T-helper 17 cell (primary cell): ENCODE measurements around the gene KIF1A. TPM values are rescaled to one million over a fixed set of nuclear protein-coding genes. Genes with fewer than 3 reads are reported as not detected.

ENCODE experiments used
- ATAC-seq: fragments of 150-1000 bp; cut with Tn5 transposase; 2 replicates; pipeline ENCODE4 v1.10.0; 2021; ENCODE audit warnings: mild to moderate bottlenecking, moderate library complexity
- DNase-seq, 3 donors: peaks; one replicate each; pipeline versions ENCODE4 v3.0.0 to v3.0.0-alpha.2; 2020 to 2021
- H3K9me3 ChIP-seq: one replicate; pipeline ENCODE4 v1.7.0; 2013; ENCODE audit warnings: low read length, mild to moderate bottlenecking; ENCODE audit not compliant: control insufficient read depth, poor library complexity, severe bottlenecking
- H3K27ac Mint-ChIP-seq: one replicate; pipeline ENCODE4 v1.8.0; 2022; ENCODE audit warnings: mild to moderate bottlenecking, moderate library complexity, mixed read lengths
- H3K27me3 Mint-ChIP-seq: one replicate; pipeline ENCODE4 v1.8.0; 2022; ENCODE audit warnings: mixed read lengths
- H3K36me3 Mint-ChIP-seq: one replicate; pipeline ENCODE4 v1.8.0; 2022; ENCODE audit warnings: low read depth, mixed read lengths
- H3K4me1 Mint-ChIP-seq: one replicate; pipeline ENCODE4 v1.8.0; 2022; ENCODE audit warnings: mild to moderate bottlenecking, mixed read lengths
- H3K4me3 Mint-ChIP-seq: one replicate; pipeline ENCODE4 v1.8.0; 2022; ENCODE audit warnings: mild to moderate bottlenecking, moderate library complexity, mixed read lengths
- total RNA-seq, 4 donors: library from RNA in 2 of 4; stranded (reverse) in 2 of 4; gene quantifications; one replicate each; pipeline ENCODE4 v1.2.3 and lab custom pipeline; 2022 to 2026

KIF1A gene
- total RNA-seq, 2 donors from 2014 or later, result 0.18 TPM; not detected in 1

DNA sequence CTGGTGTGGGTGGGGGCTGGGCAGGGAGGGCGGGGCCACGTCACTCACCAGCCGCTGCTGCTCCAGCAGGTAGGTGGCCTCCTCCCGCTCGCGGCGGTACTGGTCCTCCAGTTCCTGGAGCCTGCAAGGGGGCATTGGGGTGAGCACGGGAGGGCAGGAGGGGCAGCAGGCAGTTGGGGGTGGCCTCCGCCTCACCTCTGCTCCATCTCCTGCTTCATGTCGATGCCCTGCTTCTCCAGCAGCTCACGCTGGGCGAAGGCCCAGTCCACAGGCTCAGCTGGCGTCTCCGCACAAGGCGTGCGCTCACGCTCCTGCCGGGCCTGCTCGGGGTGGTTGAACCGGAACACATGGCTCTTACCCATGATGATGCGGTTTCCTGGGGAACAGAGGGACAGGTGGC lies 57.0 kb downstream of the KIF1A start:
- no peak overlapping the region for H3K27ac Mint-ChIP-seq
- no peaks in the 10 kb centered on the region for H3K27me3 Mint-ChIP-seq
- no peaks in the 10 kb centered on the region for H3K4me1 Mint-ChIP-seq
- ATAC-seq (no peak), DNase-seq (no peak)
- H3K4me3 Mint-ChIP-seq, result no peak overlapping the region
- H3K36me3 Mint-ChIP-seq, result no peaks in the 10 kb centered on the region
- H3K9me3 ChIP-seq, result no peaks in the 10 kb centered on the region

DNA sequence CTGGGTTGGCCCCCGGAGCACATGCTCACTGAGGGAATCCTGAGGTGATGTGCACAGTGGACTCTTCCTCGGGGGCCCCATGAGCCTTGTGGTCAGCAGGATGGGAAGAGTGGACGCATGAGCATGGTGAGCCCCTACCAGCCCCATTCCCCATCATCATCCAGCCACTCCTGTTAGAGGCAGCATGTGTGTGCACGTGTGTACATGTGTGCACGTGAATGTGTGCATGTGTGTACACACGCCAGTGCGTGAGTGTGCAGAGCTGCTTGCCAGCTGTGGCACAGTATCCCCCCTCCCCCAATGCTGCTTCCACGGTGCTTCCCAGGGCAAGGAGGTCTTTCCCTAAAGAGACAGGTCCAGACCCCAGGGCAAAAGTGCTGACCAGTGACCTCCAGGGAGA lies 57.8 kb downstream of the KIF1A start:
- DNase-seq (no peak), ATAC-seq (no peak)
- H3K27ac Mint-ChIP-seq, result no peak overlapping the region
- H3K9me3 ChIP-seq, result no peaks in the 10 kb centered on the region
- H3K27me3 Mint-ChIP-seq, result no peaks in the 10 kb centered on the region
- no peak overlapping the region for H3K4me3 Mint-ChIP-seq
- H3K36me3 Mint-ChIP-seq, result no peaks in the 10 kb centered on the region
- H3K4me1 Mint-ChIP-seq, result no peaks in the 10 kb centered on the region

DNA sequence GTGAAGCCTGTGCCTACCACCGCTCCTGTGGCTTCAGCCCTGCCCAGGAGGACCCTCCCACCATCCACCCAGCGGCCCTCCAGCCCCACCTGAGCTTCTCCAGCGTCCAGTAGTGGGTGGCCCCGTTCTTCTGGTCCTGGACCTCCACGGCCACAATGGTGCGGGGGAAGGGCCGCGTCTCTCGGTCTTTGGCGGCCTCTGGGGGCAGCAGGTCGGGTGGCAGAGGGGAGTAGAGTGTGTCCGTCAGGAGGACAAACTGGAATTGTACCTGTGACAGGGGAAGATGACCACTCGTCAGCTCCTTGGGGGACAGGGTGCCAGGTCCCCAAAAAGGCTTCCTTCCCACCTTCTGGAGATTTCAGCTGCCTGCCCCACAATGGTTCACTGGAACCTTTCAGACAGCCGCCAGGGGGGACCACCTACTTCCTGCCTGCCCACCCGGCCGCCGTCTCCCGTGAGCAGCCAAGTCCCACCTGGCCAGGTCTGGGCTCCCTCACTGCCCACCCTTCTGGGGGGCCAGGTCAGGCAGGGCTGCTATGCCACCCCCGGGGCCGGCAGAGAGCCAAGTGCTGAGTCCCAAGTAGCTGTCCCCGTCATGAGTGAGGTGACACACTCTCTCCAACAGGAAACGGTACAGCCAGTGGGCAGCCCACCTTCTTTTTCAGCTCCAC lies 59.3 kb downstream of the KIF1A start:
- Mint-ChIP-seq H3K27ac (no peak overlapping the region), H3K4me3 (no peak overlapping the region), H3K4me1 (no peaks in the 10 kb centered on the region), H3K27me3 (no peaks in the 10 kb centered on the region), H3K36me3 (no peaks in the 10 kb centered on the region)
- no peak for ATAC-seq
- no peak for DNase-seq
- H3K9me3 ChIP-seq, result no peaks in the 10 kb centered on the region

DNA sequence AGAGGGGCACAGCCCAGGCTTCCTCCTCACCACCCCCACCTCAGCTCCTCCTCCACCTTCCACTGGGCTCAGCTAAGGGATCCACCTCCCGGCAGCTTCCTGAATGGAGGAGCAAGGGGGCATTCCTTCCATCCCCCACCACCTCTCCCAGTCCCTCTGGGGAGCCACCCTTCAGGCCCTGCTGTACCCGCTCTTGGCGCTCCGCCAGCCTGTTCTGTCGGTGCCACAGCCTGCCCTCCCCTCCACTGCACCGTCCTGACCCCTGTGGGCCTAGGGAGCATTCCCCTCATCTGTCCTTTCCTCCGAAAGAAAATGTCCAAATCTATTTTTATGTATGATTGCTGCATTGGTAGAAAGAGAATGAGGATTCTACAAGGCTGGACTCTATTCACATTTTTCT lies 59.9 kb downstream of the KIF1A start:
- Mint-ChIP-seq H3K4me1 (no peaks in the 10 kb centered on the region), H3K27me3 (no peaks in the 10 kb centered on the region), H3K36me3 (no peaks in the 10 kb centered on the region), H3K27ac (no peak overlapping the region), H3K4me3 (no peak overlapping the region)
- DNase-seq (no peak), ATAC-seq (no peak)
- H3K9me3 ChIP-seq, result no peaks in the 10 kb centered on the region

DNA sequence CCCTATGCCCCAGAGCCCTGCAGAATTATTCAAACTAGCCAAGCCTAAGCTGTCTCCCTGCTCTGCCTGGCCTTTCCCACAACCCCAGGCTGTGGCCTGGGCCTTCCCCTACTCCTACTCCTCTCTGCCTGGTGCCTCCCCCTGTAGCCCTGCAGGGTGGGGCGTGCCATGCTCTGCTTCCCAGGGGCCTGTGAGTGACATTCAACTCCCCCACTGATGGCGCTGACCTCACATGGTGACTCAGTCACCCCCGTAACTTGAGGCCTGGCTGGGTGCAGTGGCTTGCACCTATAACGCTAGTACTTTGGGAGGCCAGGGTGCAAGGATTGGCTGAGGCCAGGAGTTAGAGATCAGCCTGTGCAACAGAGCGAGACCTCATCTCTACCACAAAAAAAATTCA lies 60.6 kb downstream of the KIF1A start:
- no peak overlapping the region for H3K27ac Mint-ChIP-seq
- H3K27me3 Mint-ChIP-seq, result no peaks in the 10 kb centered on the region
- ATAC-seq, result no peak
- no peaks in the 10 kb centered on the region for H3K9me3 ChIP-seq
- H3K4me3 Mint-ChIP-seq, result no peak overlapping the region
- no peak for DNase-seq
- H3K4me1 Mint-ChIP-seq, result no peaks in the 10 kb centered on the region
- H3K36me3 Mint-ChIP-seq, result no peaks in the 10 kb centered on the region

DNA sequence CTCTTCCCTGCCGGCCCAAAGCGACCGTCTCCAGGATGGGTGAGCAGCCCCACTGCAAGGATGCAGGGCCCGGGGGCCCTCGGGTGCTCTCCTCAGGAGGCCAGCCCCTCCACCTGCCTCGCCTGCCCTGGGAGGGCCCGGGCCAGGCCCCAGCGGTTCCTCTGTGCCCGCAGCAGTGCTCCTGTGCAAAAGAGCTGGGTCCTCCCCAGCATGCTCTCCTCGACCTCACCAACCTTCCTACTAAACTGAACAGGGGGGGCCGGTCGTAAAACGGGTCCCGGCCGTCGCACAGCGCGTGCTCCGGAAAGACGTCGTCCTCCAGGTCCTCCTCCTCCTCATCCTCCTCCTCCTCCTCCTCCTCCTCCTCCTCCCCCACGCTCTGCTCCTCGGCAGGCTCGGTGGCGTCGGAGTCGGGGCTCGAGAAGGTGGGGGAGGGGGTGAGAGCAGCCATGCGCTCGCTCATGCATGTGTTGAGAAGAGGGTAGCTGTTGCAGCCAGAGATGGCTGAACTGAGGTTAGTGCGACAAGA lies 62.9 kb downstream of the KIF1A start:
- ATAC-seq, result no peak
- Mint-ChIP-seq H3K36me3 (no peaks in the 10 kb centered on the region), H3K27me3 (no peaks in the 10 kb centered on the region), H3K27ac (no peak overlapping the region), H3K4me3 (no peak overlapping the region), H3K4me1 (no peaks in the 10 kb centered on the region)
- no peaks in the 10 kb centered on the region for H3K9me3 ChIP-seq
- no peak for DNase-seq

DNA sequence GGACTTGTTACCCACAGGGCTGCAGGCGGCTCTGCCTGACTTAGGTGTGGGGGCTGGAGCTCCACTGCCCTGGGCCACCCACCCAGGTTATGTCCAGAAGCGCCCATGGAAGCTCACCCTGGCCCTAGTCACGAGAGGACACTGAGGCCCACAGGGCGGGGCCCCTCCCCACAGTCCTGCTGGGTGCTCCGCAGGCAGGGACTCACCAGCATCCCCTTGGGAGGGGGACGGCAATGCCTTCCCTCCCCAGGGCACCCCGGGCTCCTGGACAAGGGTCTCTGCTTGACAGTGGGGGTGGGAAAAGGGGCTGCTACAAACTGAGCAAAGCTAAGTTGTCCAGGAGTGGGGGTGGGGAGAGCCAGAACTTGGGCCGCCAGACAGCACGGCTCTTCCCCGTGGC lies 67.8 kb downstream of the KIF1A start:
- H3K4me1 Mint-ChIP-seq, result no peaks in the 10 kb centered on the region
- H3K36me3 Mint-ChIP-seq, result no peaks in the 10 kb centered on the region
- DNase-seq, result no peak
- no peak overlapping the region for H3K4me3 Mint-ChIP-seq
- H3K9me3 ChIP-seq, result no peaks in the 10 kb centered on the region
- peaks cover 10% of the 10 kb centered on the region for H3K27me3 Mint-ChIP-seq
- no peak for ATAC-seq
- H3K27ac Mint-ChIP-seq, result no peak overlapping the region

DNA sequence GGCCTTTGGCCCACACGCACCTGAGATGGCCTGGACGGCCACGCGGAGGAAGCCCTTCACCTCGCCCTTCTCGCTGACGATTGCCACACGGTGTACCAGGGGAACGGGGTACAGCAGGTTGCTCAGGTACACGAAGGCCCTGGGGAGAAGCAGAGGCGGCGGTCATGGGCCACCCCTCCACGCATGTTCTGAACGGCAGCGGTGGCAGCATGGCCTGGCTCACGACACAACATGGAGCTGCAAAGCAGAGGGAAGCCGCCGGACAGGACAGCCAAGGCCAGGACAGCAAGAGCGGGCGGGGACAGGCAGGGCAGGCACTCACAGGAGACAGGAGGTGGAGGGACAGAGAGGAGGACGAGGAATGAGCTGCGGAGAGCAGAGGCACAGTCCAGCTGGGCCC lies 69.6 kb downstream of the KIF1A start:
- no peak overlapping the region for H3K4me3 Mint-ChIP-seq
- H3K4me1 Mint-ChIP-seq, result no peaks in the 10 kb centered on the region
- no peaks in the 10 kb centered on the region for H3K36me3 Mint-ChIP-seq
- peaks cover 10% of the 10 kb centered on the region for H3K27me3 Mint-ChIP-seq
- H3K27ac Mint-ChIP-seq, result no peak overlapping the region
- DNase-seq, result no peak
- ATAC-seq, result no peak
- no peaks in the 10 kb centered on the region for H3K9me3 ChIP-seq

DNA sequence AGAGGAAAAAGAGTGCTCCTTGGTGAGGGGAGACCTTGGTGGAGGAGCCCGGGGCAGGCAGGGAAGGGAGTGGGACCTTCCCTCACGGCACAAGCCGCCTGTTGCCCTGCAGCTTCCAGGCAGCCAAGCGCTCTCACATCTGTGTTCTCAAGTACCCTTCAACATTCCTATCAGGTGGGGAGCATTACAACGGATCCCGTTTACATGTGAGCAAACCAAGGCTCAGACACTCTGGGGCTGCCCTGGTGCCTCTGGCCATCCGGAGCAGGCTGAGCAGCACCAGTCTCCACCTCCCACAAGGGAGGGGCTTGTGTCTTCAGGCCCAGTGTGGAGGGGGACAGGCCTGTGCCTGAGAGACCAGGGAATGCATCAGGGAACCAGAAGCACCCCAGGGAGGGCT lies 70.5 kb downstream of the KIF1A start:
- Mint-ChIP-seq H3K27ac (no peak overlapping the region), H3K36me3 (no peaks in the 10 kb centered on the region), H3K4me3 (no peak overlapping the region), H3K27me3 (peaks cover 15% of the 10 kb centered on the region), H3K4me1 (peaks cover 4% of the 10 kb centered on the region)
- ATAC-seq (no peak), DNase-seq (no peak)
- no peaks in the 10 kb centered on the region for H3K9me3 ChIP-seq

DNA sequence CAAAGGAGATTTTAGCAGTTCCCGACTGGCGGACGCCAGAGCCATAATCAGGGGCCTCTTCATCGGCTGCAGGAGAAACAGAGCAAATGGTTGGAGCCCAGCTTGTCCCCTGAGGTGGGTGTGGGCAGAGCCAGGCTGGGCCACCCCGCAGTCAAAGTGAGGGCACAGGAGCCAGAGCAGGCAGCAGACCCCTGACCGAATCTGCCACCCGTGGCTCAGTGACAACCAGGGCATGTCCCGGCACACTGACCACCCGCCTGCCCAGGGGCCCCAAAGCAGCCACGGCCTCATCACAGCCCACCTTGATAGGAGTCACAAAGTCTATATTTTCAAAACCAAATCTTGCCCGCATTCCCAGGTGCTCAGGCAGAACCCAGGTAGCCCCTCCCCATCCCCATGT lies 72.8 kb downstream of the KIF1A start:
- peaks cover 15% of the 10 kb centered on the region for H3K27me3 Mint-ChIP-seq
- no peak overlapping the region for H3K4me3 Mint-ChIP-seq
- ATAC-seq (no peak), DNase-seq (no peak)
- no peak overlapping the region for H3K27ac Mint-ChIP-seq
- peaks cover 4% of the 10 kb centered on the region for H3K4me1 Mint-ChIP-seq
- H3K9me3 ChIP-seq, result no peaks in the 10 kb centered on the region
- H3K36me3 Mint-ChIP-seq, result no peaks in the 10 kb centered on the region

DNA sequence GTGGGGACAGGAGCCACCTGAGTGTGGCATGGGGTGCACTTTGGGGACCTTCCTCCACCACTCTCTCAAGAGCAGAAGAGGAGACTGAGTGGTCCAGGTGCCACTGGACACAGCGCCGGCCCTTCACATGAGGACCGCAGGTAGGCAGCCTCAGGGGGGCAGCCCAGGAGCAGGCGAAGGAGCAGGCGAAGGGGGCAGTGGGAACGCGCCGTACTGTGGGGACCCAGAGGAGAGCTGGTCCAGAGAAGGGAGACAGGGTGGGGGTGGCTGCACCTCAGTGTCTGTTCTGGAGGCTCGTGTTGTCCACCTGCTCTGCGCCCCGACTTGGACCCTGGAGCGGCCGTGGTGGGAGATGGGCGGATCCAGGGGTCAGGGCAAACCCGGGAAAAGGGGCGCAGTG lies 73.3 kb downstream of the KIF1A start:
- no peaks in the 10 kb centered on the region for H3K36me3 Mint-ChIP-seq
- H3K27ac Mint-ChIP-seq, result no peak overlapping the region
- no peak for ATAC-seq

DNA sequence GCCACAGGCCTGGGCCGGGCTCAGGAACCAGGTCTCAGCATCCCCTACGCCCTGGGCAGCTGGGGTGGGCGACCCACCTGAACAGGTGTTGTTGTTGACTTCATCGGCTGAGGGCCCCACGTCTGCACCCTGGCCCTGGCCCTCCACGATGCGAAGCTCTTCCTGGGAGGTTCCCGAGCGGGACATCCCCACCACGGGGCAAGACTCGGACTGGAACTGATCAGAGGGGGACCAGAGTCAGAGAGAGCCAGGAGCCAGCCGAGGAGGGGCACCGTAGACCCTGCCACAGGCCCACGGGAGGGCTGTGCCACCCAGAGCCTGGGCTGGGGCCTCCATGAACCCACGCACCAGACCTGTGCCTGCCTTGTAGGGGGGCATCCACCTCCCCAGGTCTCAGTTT lies 74.1 kb downstream of the KIF1A start:
- H3K9me3 ChIP-seq, result no peaks in the 10 kb centered on the region
- Mint-ChIP-seq H3K27me3 (peaks cover 15% of the 10 kb centered on the region), H3K4me1 (peaks cover 6% of the 10 kb centered on the region), H3K36me3 (no peaks in the 10 kb centered on the region), H3K27ac (no peak overlapping the region), H3K4me3 (no peak overlapping the region)
- DNase-seq, result no peak
- no peak for ATAC-seq

More for the DNA sequence above, 73.3 kb downstream of the KIF1A start:
- DNase-seq, result no peak
- Mint-ChIP-seq H3K4me1 (peaks cover 6% of the 10 kb centered on the region), H3K4me3 (no peak overlapping the region), H3K27me3 (peaks cover 15% of the 10 kb centered on the region)
- H3K9me3 ChIP-seq, result no peaks in the 10 kb centered on the region

DNA sequence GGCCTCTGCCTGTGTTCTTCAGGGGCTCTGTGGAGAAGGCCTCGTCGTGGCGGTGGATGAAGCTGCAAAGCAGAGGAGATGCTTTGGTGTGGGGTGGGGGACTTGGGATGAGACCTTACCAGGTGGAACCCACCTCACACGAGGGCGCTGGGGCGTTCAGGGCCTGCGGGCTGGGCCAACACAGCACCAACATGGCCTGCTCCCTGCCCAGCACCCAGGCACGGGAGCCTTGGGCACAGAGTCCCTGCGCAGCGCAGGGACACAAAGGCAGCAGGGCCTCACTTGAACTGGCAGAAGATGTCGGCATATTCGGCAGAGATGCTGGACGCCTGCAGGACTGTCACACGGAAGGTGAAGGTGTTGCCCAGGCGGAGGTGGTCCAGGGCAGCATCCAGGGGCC lies 74.6 kb downstream of the KIF1A start:
- no peak overlapping the region for H3K4me3 Mint-ChIP-seq
- H3K27me3 Mint-ChIP-seq, result peaks cover 15% of the 10 kb centered on the region
- DNase-seq (no peak), ATAC-seq (no peak)
- H3K36me3 Mint-ChIP-seq, result no peaks in the 10 kb centered on the region
- peaks cover 6% of the 10 kb centered on the region for H3K4me1 Mint-ChIP-seq
- H3K27ac Mint-ChIP-seq, result no peak overlapping the region
- H3K9me3 ChIP-seq, result no peaks in the 10 kb centered on the region

DNA sequence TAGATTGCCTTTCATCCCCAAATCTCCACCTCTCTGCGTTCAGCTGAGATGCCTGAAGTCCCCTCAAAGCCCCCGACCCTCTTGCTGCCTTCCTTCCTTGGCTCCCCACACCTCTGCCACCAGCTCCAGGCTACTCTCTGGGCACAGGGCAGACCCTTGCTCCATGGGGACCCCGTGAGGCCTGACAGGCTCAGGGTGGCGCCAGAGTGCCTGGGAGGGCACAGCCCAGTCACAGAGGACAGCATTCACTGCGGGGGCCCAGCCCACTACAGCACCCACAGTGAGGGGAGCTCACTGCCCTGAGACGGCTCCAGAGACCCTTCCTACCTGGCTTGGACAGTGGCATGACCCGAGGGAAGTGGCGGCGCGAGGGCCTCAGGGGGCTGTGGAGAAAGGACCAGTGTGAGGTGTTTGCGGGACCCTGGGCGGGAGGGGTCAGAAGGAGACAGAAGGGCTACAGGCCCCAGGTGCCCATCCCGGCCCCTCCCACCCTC lies 77.4 kb downstream of the KIF1A start:
- no peaks in the 10 kb centered on the region for H3K9me3 ChIP-seq
- H3K4me1 Mint-ChIP-seq, result peaks cover 14% of the 10 kb centered on the region
- peaks cover 18% of the 10 kb centered on the region for H3K27me3 Mint-ChIP-seq
- no peak overlapping the region for H3K27ac Mint-ChIP-seq
- peaks cover 2% of the 10 kb centered on the region for H3K36me3 Mint-ChIP-seq
- DNase-seq (no peak), ATAC-seq (no peak)
- no peak overlapping the region for H3K4me3 Mint-ChIP-seq
